Fibroblast of the aortic adventitia (primary cell): ENCODE results near the gene BAZ1B. TPM values are rescaled to one million over a fixed set of nuclear protein-coding genes. Genes with fewer than 3 reads are reported as not detected.

Experiments
- DNase-seq: peaks from one replicate; pipeline ENCODE4 v3.0.0-alpha.2; 2010; ENCODE audit warnings: low read depth
- H3K4me3 ChIP-seq: 2 replicates; pipeline ENCODE4 v1.5.1; 2011; ENCODE audit warnings: low read depth, mild to moderate bottlenecking, control low read depth, low read length, moderate library complexity
- CTCF ChIP-seq: IDR thresholded peaks from 2 replicates; pipeline ENCODE4 v1.5.1; 2011; ENCODE audit warnings: mild to moderate bottlenecking, low read length, control low read depth, inconsistent platforms; ENCODE audit not compliant: insufficient read depth
- total RNA-seq: library from RNA; depleted of rRNA; stranded (reverse); fragments of >200 nt; gene quantifications from 2 replicates; pipeline ENCODE4 v1.2.3, GENCODE V29; 2012; ENCODE audit warnings: low replicate concordance

The BAZ1B gene
- total RNA-seq, 1 donor: 75.6 TPM

- peak; percentile 59 for DNase-seq
- H3K4me3 ChIP-seq: peak overlapping the region; percentile 78
- TF ChIP-seq CTCF: no peak
These were observed 1.1 kb downstream of the BAZ1B start for GRCh38 chr7:73520673-73521635.

DNA sequence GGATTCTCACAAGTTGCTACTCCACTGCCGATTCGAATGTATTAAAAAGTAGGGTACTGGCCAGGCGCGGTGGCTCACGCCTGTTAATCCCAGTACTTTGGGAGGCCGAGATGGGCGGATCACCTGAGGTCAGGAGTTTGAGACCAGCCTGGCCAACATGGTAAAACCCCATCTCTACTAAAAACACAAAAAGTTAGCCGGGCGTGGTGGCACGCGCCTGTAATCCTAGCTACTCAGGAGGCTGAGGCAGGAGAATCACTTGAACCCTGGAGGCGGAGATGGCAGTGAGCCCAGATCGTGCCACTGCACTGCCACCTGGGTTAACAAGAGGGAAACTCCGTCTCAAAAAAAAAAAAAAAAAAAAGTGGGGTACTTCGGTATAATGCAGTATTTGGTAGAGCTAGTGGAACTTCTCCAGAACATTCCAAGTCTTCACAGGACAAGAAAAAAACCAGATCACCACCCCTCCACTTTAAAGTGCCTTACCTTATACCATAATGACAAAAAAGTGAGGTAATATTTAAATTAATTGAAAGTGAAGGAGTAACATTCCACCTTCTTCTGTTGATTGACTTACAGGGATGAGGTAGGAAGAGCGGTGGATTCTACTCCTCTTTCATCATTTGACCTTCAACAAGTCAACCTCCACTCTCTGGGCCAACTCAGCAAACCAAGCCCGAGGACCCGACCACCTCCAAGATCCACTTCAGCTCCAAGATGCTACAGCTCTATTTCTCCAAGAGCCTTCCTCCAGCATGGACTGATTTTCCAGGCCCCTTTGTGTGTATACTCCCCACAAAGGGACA lies 2.0 kb downstream of the BAZ1B start:
- TF ChIP-seq CTCF: no peak
- no peak for DNase-seq

GRCh38 chr7:73518470-73518869 lies 3.6 kb downstream of the BAZ1B start:
- no peak overlapping the region for H3K4me3 ChIP-seq
- TF ChIP-seq CTCF: no peak
- DNase-seq: no peak

More for the DNA sequence above, 2.0 kb downstream of the BAZ1B start:
- peak overlapping the region; percentile 78 for H3K4me3 ChIP-seq

DNA sequence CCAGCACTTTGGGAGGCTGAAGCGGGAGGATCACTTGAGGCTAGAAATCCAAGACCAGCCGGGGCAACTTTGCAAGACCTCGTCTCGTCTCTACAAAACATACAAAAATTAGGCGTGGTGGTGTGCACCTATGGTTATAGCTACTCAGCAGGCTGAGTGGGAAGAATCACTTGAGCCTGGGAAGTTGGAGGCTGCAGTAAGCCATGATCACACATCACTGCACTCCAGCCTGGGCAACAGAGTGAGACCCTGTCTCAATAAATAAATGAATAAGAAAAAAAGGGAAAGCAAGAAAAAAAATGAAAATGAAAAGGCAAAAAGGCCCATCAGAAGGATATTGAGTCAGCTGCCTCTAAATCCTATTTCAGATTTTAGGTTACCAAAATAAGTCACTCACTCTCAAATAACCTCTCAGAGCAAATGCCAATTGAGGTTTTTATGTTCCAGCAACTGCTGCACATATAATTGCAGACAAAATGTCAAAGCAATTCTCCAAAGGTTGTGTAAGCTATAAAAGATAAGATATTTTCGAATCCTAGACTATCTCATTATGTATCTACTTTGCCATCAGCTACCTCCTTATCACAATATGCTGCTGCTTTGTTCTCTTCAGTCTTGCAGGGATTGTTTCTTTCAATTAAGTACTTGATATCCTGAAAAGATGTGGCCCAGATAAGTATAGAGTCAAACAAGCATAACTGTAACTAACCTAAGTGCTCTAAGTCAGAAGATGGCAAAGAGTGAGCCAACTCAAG lies 4.7 kb downstream of the BAZ1B start:
- no peak overlapping the region for H3K4me3 ChIP-seq
- no peak for TF ChIP-seq CTCF
- DNase-seq: no peak

GRCh38 chr7:73515178-73515577 lies 6.9 kb downstream of the BAZ1B start:
- TF ChIP-seq CTCF: no peak
- DNase-seq: no peak
- no peak overlapping the region for H3K4me3 ChIP-seq

- no peak for TF ChIP-seq CTCF
- DNase-seq: no peak
These were observed 9.9 kb downstream of the BAZ1B start for GRCh38 chr7:73512018-73512780.

More at GRCh38 chr7:73512018-73512780, 9.9 kb downstream of the BAZ1B start:
- H3K4me3 ChIP-seq: no peak overlapping the region
